Glutamatergic neuron (in vitro differentiated cells): ENCODE data around the gene SARDH. TPM values are rescaled to one million over a fixed set of nuclear protein-coding genes. Genes with fewer than 3 reads are reported as not detected.

Experiments used
- DNase-seq: peaks from one replicate; pipeline ENCODE4 v3.0.0; 2022
- H3K27ac Mint-ChIP-seq: one replicate; pipeline ENCODE4 v1.8.0; 2020; ENCODE audit warnings: mild to moderate bottlenecking, mixed read lengths, inconsistent platforms; ENCODE audit not compliant: unreplicated experiment
- H3K27me3 Mint-ChIP-seq: one replicate; pipeline ENCODE4 v1.8.0; 2020; ENCODE audit warnings: mild to moderate bottlenecking, moderate library complexity, mixed read lengths, inconsistent platforms; ENCODE audit not compliant: unreplicated experiment
- H3K36me3 Mint-ChIP-seq: one replicate; pipeline ENCODE4 v1.8.0; 2020; ENCODE audit warnings: mild to moderate bottlenecking, mixed read lengths, inconsistent platforms; ENCODE audit not compliant: unreplicated experiment
- H3K4me1 Mint-ChIP-seq: one replicate; pipeline ENCODE4 v1.8.0; 2020; ENCODE audit warnings: mild to moderate bottlenecking, low read depth, mixed read lengths, inconsistent platforms; ENCODE audit not compliant: unreplicated experiment
- H3K4me3 Mint-ChIP-seq: one replicate; pipeline ENCODE4 v1.8.0; 2020; ENCODE audit warnings: mild to moderate bottlenecking, mixed read lengths, inconsistent platforms; ENCODE audit not compliant: unreplicated experiment
- H3K9me3 Mint-ChIP-seq: one replicate; pipeline ENCODE4 v1.8.0; 2020; ENCODE audit warnings: mild to moderate bottlenecking, moderate library complexity, mixed read lengths, inconsistent platforms; ENCODE audit not compliant: unreplicated experiment
- CTCF ChIP-seq: fragments of 200-600 bp; sonication (generic); IDR thresholded peaks from one replicate; pipeline ENCODE4 v1.5.0; 2021; ENCODE audit not compliant: partially characterized antibody, unreplicated experiment
- total RNA-seq: library from RNA; stranded (reverse); fragmentation: NEBNext Ultra II Directional; extraction: Animal tissue kit (Norgen Biotek cat#: 25700); gene quantifications from one replicate; pipeline ENCODE4 v1.2.1, GENCODE V29; 2021; ENCODE audit not compliant: unreplicated experiment

The SARDH gene
- total RNA-seq, 1 donor from 2014 or later, result 2.0 TPM

- DNase-seq, result no peak
- TF ChIP-seq CTCF, result no peak
- H3K4me3 Mint-ChIP-seq, result no peak overlapping the region
- no peak overlapping the region for H3K27ac Mint-ChIP-seq
- peaks cover 2% of the 10 kb centered on the region for H3K9me3 Mint-ChIP-seq
- peaks cover 2% of the 10 kb centered on the region for H3K27me3 Mint-ChIP-seq
- H3K4me1 Mint-ChIP-seq, result peaks cover 13% of the 10 kb centered on the region
- no peaks in the 10 kb centered on the region for H3K36me3 Mint-ChIP-seq
These were observed 81.0 kb downstream of the SARDH start for GRCh38 chr9:133657120-133657661.

GRCh38 chr9:133656211-133657119 is 81.7 kb downstream of the SARDH start:
- Mint-ChIP-seq H3K27ac (no peak overlapping the region), H3K36me3 (no peaks in the 10 kb centered on the region), H3K27me3 (peaks cover 2% of the 10 kb centered on the region), H3K4me3 (no peak overlapping the region), H3K9me3 (peaks cover 2% of the 10 kb centered on the region), H3K4me1 (peaks cover 12% of the 10 kb centered on the region)
- no peak for TF ChIP-seq CTCF
- DNase-seq, result no peak

GRCh38 chr9:133655701-133656100 is 82.5 kb downstream of the SARDH start:
- Mint-ChIP-seq H3K4me1 (peaks cover 12% of the 10 kb centered on the region), H3K36me3 (no peaks in the 10 kb centered on the region), H3K4me3 (no peak overlapping the region), H3K9me3 (peaks cover 2% of the 10 kb centered on the region), H3K27ac (no peak overlapping the region), H3K27me3 (peaks cover 2% of the 10 kb centered on the region)
- no peak for TF ChIP-seq CTCF
- DNase-seq, result no peak

GRCh38 chr9:133654736-133655657 is 83.2 kb downstream of the SARDH start:
- Mint-ChIP-seq H3K36me3 (no peaks in the 10 kb centered on the region), H3K27ac (no peak overlapping the region), H3K4me3 (no peak overlapping the region), H3K4me1 (peaks cover 11% of the 10 kb centered on the region), H3K27me3 (peaks cover 2% of the 10 kb centered on the region), H3K9me3 (peaks cover 2% of the 10 kb centered on the region)
- TF ChIP-seq CTCF, result no peak
- no peak for DNase-seq
